Muscle layer of colon (tissue), 2 donors: ENCODE data around the gene BBOF1.

Source experiments
- H3K27ac ChIP-seq: one replicate; pipeline ENCODE4 v1.7.0; 2013; ENCODE audit warnings: low read depth, mild to moderate bottlenecking, low read length, moderate library complexity
- H3K27me3 ChIP-seq, 2 donors: one replicate each; pipeline ENCODE4 v1.7.0; 2013; ENCODE audit warnings: low read length in 2 of 2, mild to moderate bottlenecking in 2 of 2; ENCODE audit not compliant: insufficient read depth in 2 of 2, control insufficient read depth in 1 of 2
- H3K36me3 ChIP-seq: one replicate; pipeline ENCODE4 v1.7.0; 2013; ENCODE audit warnings: mild to moderate bottlenecking, low read length; ENCODE audit not compliant: insufficient read depth
- H3K4me1 ChIP-seq: one replicate; pipeline ENCODE4 v1.7.0; 2013; ENCODE audit warnings: mild to moderate bottlenecking, low read length; ENCODE audit not compliant: insufficient read depth
- H3K4me3 ChIP-seq, 2 donors: one replicate each; pipeline ENCODE4 v1.7.0; 2013; ENCODE audit warnings: low read length in 2 of 2, low read depth in 1 of 2, mild to moderate bottlenecking in 1 of 2, moderate library complexity in 1 of 2
- H3K9ac ChIP-seq: one replicate; pipeline ENCODE4 v1.7.0; 2013; ENCODE audit warnings: low read length
- H3K9me3 ChIP-seq: one replicate; pipeline ENCODE4 v1.7.0; 2013; ENCODE audit warnings: mild to moderate bottlenecking, low read length
- donor health status: abdominal sarcoma.
- donor health status: Adenocarcinoma of cecum.

The BBOF1 gene

DNA sequence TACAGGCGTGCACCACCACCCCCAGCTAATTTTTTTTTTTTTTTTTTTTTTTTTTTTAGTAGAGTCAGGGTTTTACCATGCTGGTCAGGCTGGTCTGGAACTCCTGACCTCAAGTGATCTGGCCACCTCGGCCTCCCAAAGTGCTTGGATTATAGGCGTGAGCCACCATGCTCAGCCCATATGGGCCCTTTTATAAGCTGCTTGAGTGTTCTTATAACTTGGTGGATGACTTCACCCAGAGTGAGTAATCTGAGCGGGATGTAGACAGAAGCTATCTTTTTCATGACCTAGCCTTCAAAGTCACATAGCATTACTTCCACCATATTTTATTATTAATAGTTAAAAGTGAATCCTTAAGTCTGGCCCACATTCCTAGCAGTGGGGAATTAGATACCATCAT, 16.4 kb downstream of the BBOF1 start:
- H3K4me1 ChIP-seq: no peaks in the 10 kb centered on the region
- H3K27ac ChIP-seq: no peak overlapping the region
- no peak overlapping the region for H3K9ac ChIP-seq
- H3K27me3 ChIP-seq: no peaks in the 10 kb centered on the region
- H3K36me3 ChIP-seq: peaks cover 4% of the 10 kb centered on the region
- H3K9me3 ChIP-seq: no peaks in the 10 kb centered on the region
- H3K4me3 ChIP-seq: no peak overlapping the region

DNA sequence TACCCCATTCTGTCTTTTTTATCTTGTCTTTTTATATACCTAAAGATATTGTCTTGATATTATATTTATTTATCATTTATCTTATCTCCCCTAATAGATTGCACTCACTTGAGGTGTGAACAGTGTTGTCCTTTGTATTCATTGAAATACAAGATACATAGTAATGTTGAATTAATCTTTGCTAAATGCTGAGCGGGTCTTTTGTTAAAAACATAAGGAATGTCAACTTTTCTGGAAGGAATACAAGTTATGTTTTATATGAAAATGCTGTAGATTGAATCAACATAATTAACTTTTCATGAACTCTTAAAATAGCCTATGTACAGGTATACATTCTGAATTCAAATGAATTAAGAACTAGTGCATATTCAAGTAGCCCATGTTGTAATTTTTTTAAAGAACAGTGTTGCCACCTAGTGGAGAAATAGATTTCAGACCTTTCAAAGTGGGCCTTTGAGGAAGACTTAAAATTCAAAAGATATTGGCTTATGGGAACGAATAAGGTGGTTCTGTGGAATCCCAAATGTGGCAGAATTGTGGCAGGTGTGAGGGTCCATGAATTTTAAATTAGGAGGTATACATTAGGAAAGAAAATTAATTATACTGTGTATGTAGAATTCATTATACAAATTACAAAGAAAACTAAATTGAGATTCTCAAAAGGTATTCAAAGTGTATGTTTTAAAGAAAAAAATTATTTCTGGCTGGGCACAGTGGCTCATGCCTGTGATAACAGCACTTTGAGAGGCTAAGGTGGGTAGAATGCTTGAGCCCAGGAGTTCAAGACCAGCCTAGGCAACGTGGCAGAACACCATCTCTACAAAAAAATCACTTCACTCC, 19.1 kb downstream of the BBOF1 start:
- Histone ChIP-seq H3K27ac (no peak overlapping the region), H3K36me3 (peaks cover 4% of the 10 kb centered on the region), H3K9me3 (no peaks in the 10 kb centered on the region), H3K27me3 (no peaks in the 10 kb centered on the region), H3K9ac (no peak overlapping the region), H3K4me1 (no peaks in the 10 kb centered on the region), H3K4me3 (no peak overlapping the region)

GRCh38 chr14:74042296-74042695, 23.1 kb downstream of the BBOF1 start:
- no peaks in the 10 kb centered on the region for H3K4me1 ChIP-seq
- no peak overlapping the region for H3K9ac ChIP-seq
- no peak overlapping the region for H3K27ac ChIP-seq
- H3K9me3 ChIP-seq: no peaks in the 10 kb centered on the region
- H3K4me3 ChIP-seq: no peak overlapping the region
- H3K27me3 ChIP-seq: no peaks in the 10 kb centered on the region
- H3K36me3 ChIP-seq: no peaks in the 10 kb centered on the region

GRCh38 chr14:74045522-74045921, 26.4 kb downstream of the BBOF1 start:
- no peaks in the 10 kb centered on the region for H3K27me3 ChIP-seq
- H3K9ac ChIP-seq: no peak overlapping the region
- H3K27ac ChIP-seq: no peak overlapping the region
- no peak overlapping the region for H3K4me3 ChIP-seq
- no peaks in the 10 kb centered on the region for H3K9me3 ChIP-seq
- H3K4me1 ChIP-seq: no peaks in the 10 kb centered on the region
- no peaks in the 10 kb centered on the region for H3K36me3 ChIP-seq

GRCh38 chr14:74048281-74048680, 29.1 kb downstream of the BBOF1 start:
- H3K27me3 ChIP-seq: no peaks in the 10 kb centered on the region
- H3K4me3 ChIP-seq: no peak overlapping the region
- H3K9me3 ChIP-seq: no peaks in the 10 kb centered on the region
- H3K27ac ChIP-seq: no peak overlapping the region
- H3K4me1 ChIP-seq: no peaks in the 10 kb centered on the region
- no peaks in the 10 kb centered on the region for H3K36me3 ChIP-seq
- no peak overlapping the region for H3K9ac ChIP-seq

GRCh38 chr14:74049876-74050495, 30.8 kb downstream of the BBOF1 start:
- Histone ChIP-seq H3K9me3 (no peaks in the 10 kb centered on the region), H3K9ac (no peak overlapping the region), H3K4me1 (no peaks in the 10 kb centered on the region), H3K27me3 (no peaks in the 10 kb centered on the region), H3K4me3 (no peak overlapping the region), H3K36me3 (no peaks in the 10 kb centered on the region), H3K27ac (no peak overlapping the region)

- Histone ChIP-seq H3K9ac (no peak overlapping the region), H3K9me3 (no peaks in the 10 kb centered on the region), H3K4me1 (no peaks in the 10 kb centered on the region), H3K27ac (no peak overlapping the region), H3K27me3 (no peaks in the 10 kb centered on the region), H3K4me3 (no peak overlapping the region), H3K36me3 (peaks cover 49% of the 10 kb centered on the region)
Observed at GRCh38 chr14:74062809-74063150, 43.6 kb downstream of the BBOF1 start.

GRCh38 chr14:74064426-74064825, 45.3 kb downstream of the BBOF1 start:
- Histone ChIP-seq H3K9ac (no peak overlapping the region), H3K27me3 (no peaks in the 10 kb centered on the region), H3K36me3 (peaks cover 49% of the 10 kb centered on the region), H3K4me1 (no peaks in the 10 kb centered on the region), H3K27ac (no peak overlapping the region), H3K4me3 (no peak overlapping the region), H3K9me3 (no peaks in the 10 kb centered on the region)

DNA sequence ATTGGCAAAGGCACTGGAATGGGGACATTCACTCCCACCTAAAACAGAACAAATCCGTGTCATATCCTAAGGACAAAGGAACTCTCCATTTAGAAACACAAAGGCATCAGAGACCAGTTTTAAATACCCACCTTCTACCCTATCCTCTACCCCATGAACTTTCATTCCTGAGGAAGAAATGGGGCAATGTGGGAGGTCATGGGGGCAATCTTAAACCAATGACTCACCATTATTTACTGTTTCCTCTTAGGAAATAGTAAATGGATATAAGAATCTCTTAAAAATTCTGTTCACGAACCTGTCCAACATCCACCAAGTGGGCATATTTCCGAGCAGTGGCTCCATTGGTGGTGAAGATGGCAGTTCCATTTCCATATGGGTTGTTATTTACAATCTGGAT, 45.7 kb downstream of the BBOF1 start:
- Histone ChIP-seq H3K27me3 (no peaks in the 10 kb centered on the region), H3K27ac (no peak overlapping the region), H3K4me1 (no peaks in the 10 kb centered on the region), H3K9me3 (no peaks in the 10 kb centered on the region), H3K4me3 (no peak overlapping the region), H3K36me3 (peaks cover 45% of the 10 kb centered on the region), H3K9ac (no peak overlapping the region)

DNA sequence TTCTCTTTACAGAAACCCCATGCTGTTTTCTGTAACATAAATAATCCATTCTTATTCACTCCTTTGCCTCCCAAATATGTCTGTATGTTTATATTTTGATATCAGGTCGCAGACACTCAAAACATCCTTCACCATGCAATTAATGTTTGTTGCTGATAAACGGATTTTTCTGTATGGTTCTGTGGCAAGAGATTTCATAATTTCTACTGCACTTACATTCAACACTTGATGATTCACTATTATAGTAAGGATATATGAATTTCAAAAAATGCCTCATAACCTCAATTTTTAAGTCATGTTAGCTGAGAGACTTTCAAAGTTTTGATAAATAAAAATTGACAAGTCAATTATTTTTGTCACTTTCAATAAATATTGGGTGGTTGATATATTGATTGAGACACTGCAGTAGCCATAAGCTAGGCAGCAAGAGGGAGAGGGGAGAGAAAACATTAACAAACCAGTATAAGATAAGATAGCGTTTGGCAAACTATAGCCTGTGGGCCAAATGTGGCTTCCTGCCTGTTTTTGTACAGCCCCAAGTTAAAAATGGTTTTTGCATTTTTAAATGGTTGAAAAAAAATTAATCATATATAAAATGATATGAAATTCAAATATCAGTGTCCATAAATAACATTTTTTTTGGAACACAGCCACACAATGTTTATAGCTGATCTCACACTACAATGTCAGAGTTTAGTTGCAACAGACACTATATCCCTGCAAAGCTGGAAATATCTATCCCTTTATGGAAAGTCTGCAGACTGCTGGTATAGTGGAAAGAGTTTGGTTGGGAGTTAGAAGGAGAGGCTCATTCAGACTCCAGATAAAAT, 46.8 kb downstream of the BBOF1 start:
- H3K4me1 ChIP-seq: no peaks in the 10 kb centered on the region
- H3K36me3 ChIP-seq: peaks cover 38% of the 10 kb centered on the region

DNA sequence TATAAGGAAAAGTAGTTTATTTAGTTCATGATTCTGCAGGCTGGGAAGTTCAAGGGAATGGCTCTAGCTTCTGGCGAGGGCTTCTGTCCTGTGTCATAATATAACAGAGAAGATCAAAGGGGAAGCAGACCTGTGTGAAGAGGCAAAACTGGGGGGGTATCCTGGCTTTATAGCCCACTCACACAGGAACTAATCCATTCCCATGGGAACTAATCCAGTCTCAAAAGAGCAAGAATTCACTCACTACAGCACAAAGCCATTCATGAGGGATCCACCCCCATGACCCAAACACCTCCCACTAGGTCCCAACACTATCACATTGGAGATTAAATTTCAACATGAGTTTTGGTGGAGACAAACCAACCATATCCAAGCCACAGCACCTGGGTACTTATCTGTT, 58.3 kb downstream of the BBOF1 start:
- Histone ChIP-seq H3K36me3 (peaks cover 14% of the 10 kb centered on the region), H3K27me3 (no peaks in the 10 kb centered on the region), H3K4me1 (no peaks in the 10 kb centered on the region), H3K9me3 (no peaks in the 10 kb centered on the region), H3K9ac (no peak overlapping the region), H3K4me3 (no peak overlapping the region), H3K27ac (no peak overlapping the region)

More for the DNA sequence above, 46.8 kb downstream of the BBOF1 start:
- no peak overlapping the region for H3K27ac ChIP-seq
- H3K4me3 ChIP-seq: no peak overlapping the region
- no peaks in the 10 kb centered on the region for H3K9me3 ChIP-seq
- H3K9ac ChIP-seq: no peak overlapping the region
- no peaks in the 10 kb centered on the region for H3K27me3 ChIP-seq
